OCI-LY7 (cell line): ENCODE measurements around the gene SIK3. TPM values are rescaled to one million over a fixed set of nuclear protein-coding genes. Genes with fewer than 3 reads are reported as not detected.

Source experiments
- BruUV-seq: library from RNA; stranded (reverse); fragments of 400-500 nt; replicated peaks from 2 replicates; lab custom pipeline; 2021; lab: Mats Ljungman, UMichigan
- CTCF ChIA-PET: fragments of 300-600 bp; sonication (Branson Sonifier 250); formaldehyde crosslinking; loops from one replicate; lab custom pipeline; 2022; ENCODE audit warnings: antibody characterized with exemption; ENCODE audit not compliant: unreplicated experiment; lab: Charles Lee
- POLR2A ChIA-PET: fragments of 300-600 bp; sonication (Branson Sonifier 250); formaldehyde crosslinking; loops from one replicate; lab custom pipeline; 2022; ENCODE audit warnings: antibody characterized with exemption; lab: Charles Lee
- DNase-seq: peaks from one replicate; pipeline ENCODE4 v3.0.0-alpha.2; 2015; ENCODE audit warnings: low spot score
- H2AFZ ChIP-seq: fragments of 200-600 bp; sonication (generic), shearing (Covaris generic); 2 replicates; pipeline ENCODE4 v1.6.1; 2014; ENCODE audit warnings: mild to moderate bottlenecking, antibody characterized with exemption, low read length, moderate library complexity
- H3K27ac ChIP-seq: fragments of 200-600 bp; sonication (generic); 2 replicates; pipeline ENCODE4 v1.5.1; 2014; ENCODE audit warnings: mixed run types, low read depth, mild to moderate bottlenecking, moderate library complexity, low read length, inconsistent platforms; ENCODE audit not compliant: poor library complexity, severe bottlenecking
- H3K36me3 ChIP-seq: fragments of 200-600 bp; sonication (generic); 2 replicates; pipeline ENCODE4 v1.6.1; 2014; ENCODE audit warnings: mild to moderate bottlenecking, antibody characterized with exemption, low read length, moderate library complexity, mixed read lengths; ENCODE audit not compliant: insufficient read depth
- H3K4me1 ChIP-seq: fragments of 200-600 bp; sonication (generic); 2 replicates; pipeline ENCODE4 v1.5.1; 2014; ENCODE audit warnings: mild to moderate bottlenecking, low read length; ENCODE audit not compliant: insufficient read depth, poor library complexity, severe bottlenecking
- H3K4me2 ChIP-seq: fragments of 200-600 bp; sonication (generic); 2 replicates; pipeline ENCODE4 v1.6.1; 2014; ENCODE audit warnings: mild to moderate bottlenecking, low read length
- H3K4me3 ChIP-seq: fragments of 200-600 bp; sonication (generic); 2 replicates; pipeline ENCODE4 v1.5.1; 2014; ENCODE audit warnings: mild to moderate bottlenecking, low read depth, low read length; ENCODE audit not compliant: poor library complexity, severe bottlenecking
- H3K79me2 ChIP-seq: fragments of 200-600 bp; sonication (generic); 2 replicates; pipeline ENCODE4 v1.6.1; 2016; ENCODE audit warnings: low read depth, mild to moderate bottlenecking, low read length, moderate library complexity, mixed read lengths; ENCODE audit not compliant: insufficient read depth
- H3K9me2 ChIP-seq: fragments of 200-600 bp; sonication (generic); 2 replicates; pipeline ENCODE4 v1.6.1; 2016; ENCODE audit warnings: mild to moderate bottlenecking, low read length, mixed read lengths; ENCODE audit not compliant: insufficient read depth
- H3K9me3 ChIP-seq: fragments of 200-600 bp; sonication (generic); 2 replicates; pipeline ENCODE4 v1.6.1; 2014; ENCODE audit warnings: mild to moderate bottlenecking, mixed run types, low read length, mixed read lengths
- H4K20me1 ChIP-seq: fragments of 200-600 bp; sonication (generic); 2 replicates; pipeline ENCODE4 v1.6.1; 2014; ENCODE audit warnings: mild to moderate bottlenecking, antibody characterized with exemption, low read length, moderate library complexity, mixed read lengths; ENCODE audit not compliant: insufficient read depth
- EZH2phosphoT487 ChIP-seq: fragments of 200-600 bp; sonication (generic); IDR thresholded peaks from 2 replicates; pipeline ENCODE4 v1.6.1; 2018; ENCODE audit warnings: low read depth, borderline replicate concordance, mild to moderate bottlenecking, mixed run types, antibody characterized with exemption, low read length, moderate library complexity, mixed read lengths
- intact Hi-C: fragments of 100-400 bp; cut with micrococcal nuclease; formaldehyde crosslinking; loops from one replicate; pipeline ENCODE4 v1.10.0; 2022; ENCODE audit not compliant: unreplicated experiment
- total RNA-seq, 2 experiments: library from RNA; depleted of rRNA in 1 of 2; stranded (reverse); fragments of >200 nt in 1 of 2; shearing (Covaris generic) in 1 of 2; gene quantifications; 2 replicates each; pipeline ENCODE4 v1.2.3, GENCODE V29; 2014 to 2022
- TF ChIP-seq, protein P1 (sequence below): fragments of 200-600 bp; sonication (generic); conservative IDR thresholded peaks from 2 replicates; pipeline ENCODE4 v1.5.1; 2014; ENCODE audit warnings: mild to moderate bottlenecking, antibody characterized with exemption, low read length, moderate library complexity, mixed read lengths

The SIK3 gene
- total RNA-seq, 2 experiments from 2014 or later: 29.3 to 72.9 TPM

- POLR2A ChIA-PET: interaction anchor here (1.1 kb wide), 1 partner anchor 50 kb away, joined by 3 read pairs; no protein-coding TSS in a partner anchor
- H3K4me3 ChIP-seq: no peak overlapping the region
- H3K36me3 ChIP-seq: peaks cover 94% of the 10 kb centered on the region
- H2AFZ ChIP-seq: no peak overlapping the region
- H3K4me1 ChIP-seq: no peaks in the 10 kb centered on the region
- no peak for DNase-seq
- no peaks in the 10 kb centered on the region for H3K9me2 ChIP-seq
- CTCF ChIA-PET: no interaction called here
- H3K27ac ChIP-seq: no peak overlapping the region
- no peaks in the 10 kb centered on the region for H3K9me3 ChIP-seq
- no peak overlapping the region for H3K4me2 ChIP-seq
- no TSS peak for BruUV-seq
- no peaks in the 10 kb centered on the region for H4K20me1 ChIP-seq
- no peaks in the 10 kb centered on the region for H3K79me2 ChIP-seq
- TF ChIP-seq EZH2phosphoT487: no peak
- TF ChIP-seq, protein P1, sequence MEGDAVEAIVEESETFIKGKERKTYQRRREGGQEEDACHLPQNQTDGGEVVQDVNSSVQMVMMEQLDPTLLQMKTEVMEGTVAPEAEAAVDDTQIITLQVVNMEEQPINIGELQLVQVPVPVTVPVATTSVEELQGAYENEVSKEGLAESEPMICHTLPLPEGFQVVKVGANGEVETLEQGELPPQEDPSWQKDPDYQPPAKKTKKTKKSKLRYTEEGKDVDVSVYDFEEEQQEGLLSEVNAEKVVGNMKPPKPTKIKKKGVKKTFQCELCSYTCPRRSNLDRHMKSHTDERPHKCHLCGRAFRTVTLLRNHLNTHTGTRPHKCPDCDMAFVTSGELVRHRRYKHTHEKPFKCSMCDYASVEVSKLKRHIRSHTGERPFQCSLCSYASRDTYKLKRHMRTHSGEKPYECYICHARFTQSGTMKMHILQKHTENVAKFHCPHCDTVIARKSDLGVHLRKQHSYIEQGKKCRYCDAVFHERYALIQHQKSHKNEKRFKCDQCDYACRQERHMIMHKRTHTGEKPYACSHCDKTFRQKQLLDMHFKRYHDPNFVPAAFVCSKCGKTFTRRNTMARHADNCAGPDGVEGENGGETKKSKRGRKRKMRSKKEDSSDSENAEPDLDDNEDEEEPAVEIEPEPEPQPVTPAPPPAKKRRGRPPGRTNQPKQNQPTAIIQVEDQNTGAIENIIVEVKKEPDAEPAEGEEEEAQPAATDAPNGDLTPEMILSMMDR: no peak
- intact Hi-C loops: no loop called here
Measured at GRCh38 chr11:116868066-116868465, 230.2 kb downstream of the SIK3 start.

DNA sequence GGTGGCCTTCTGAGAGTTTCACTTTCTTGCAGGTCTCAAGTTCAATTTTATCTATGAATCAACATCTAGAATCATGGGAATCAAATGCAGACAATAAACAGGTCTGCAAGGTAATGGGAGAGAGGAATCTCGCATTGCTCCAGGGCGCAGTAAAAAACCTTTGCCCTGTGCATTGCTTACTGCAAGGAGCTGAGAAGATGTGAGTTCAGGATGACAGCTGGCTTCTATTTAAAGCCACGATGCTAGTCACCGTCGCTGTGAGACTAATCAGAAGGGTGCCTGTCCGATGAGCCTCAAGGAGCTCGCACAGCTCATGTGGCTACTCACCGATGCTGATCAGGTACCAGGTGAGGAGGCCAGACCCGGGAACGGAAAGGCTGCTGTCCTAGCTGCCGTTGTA lies 230.6 kb downstream of the SIK3 start:
- H3K9me3 ChIP-seq: no peaks in the 10 kb centered on the region
- H3K4me1 ChIP-seq: no peaks in the 10 kb centered on the region
- no peak overlapping the region for H3K4me3 ChIP-seq
- intact Hi-C loops: no loop called here
- no peak for DNase-seq
- BruUV-seq: no TSS peak
- H4K20me1 ChIP-seq: no peaks in the 10 kb centered on the region
- no peaks in the 10 kb centered on the region for H3K79me2 ChIP-seq
- H2AFZ ChIP-seq: no peak overlapping the region
- H3K9me2 ChIP-seq: no peaks in the 10 kb centered on the region
- TF ChIP-seq EZH2phosphoT487: no peak
- TF ChIP-seq, protein P1: no peak
- H3K36me3 ChIP-seq: peaks cover 93% of the 10 kb centered on the region
- POLR2A ChIA-PET: interaction anchor here (1.1 kb wide), 1 partner anchor 50 kb away, joined by 3 read pairs; no protein-coding TSS in a partner anchor
- CTCF ChIA-PET: no interaction called here
- no peak overlapping the region for H3K4me2 ChIP-seq
- H3K27ac ChIP-seq: no peak overlapping the region

DNA sequence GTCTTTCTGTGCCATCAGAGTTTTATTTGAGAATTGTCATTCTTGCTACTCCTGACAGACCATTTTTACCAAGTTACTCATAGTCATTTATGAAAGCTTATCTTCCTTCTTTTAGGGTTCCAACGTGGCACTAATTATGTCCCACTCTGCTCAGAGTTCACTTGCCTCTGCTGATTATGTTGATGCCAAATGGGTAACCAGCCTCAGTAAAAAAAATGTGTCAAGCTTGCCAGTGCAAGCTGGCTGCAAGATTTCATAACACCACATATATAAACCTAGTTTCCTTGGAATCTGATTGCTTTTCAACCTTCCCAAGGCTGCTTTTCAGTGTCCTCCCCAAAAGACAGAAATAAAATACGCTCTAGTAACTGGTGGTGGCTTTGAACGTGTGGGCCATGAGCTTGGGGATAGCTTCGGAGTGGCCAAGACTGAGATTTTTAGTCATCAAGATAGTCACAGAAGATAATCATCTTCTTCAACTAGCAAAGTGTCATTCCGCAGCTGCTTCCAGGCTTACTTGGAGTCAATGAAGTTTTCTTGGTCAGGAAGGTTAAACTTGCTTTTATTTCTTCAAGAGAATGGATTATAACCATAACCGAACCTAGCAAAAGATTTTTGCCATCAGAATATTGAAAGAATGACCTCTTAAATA lies 231.3 kb downstream of the SIK3 start:
- no peak overlapping the region for H2AFZ ChIP-seq
- H3K79me2 ChIP-seq: no peaks in the 10 kb centered on the region
- peaks cover 93% of the 10 kb centered on the region for H3K36me3 ChIP-seq
- ChIA-PET CTCF (interaction anchor here (1.2 kb wide), 1 partner anchor 15 kb away, joined by 3 read pairs; no protein-coding TSS in a partner anchor), POLR2A (interaction anchor here (1.1 kb wide), 1 partner anchor 51 kb away, joined by 3 read pairs; no protein-coding TSS in a partner anchor)
- no peaks in the 10 kb centered on the region for H3K4me1 ChIP-seq
- no peaks in the 10 kb centered on the region for H4K20me1 ChIP-seq
- no peaks in the 10 kb centered on the region for H3K9me3 ChIP-seq
- TF ChIP-seq EZH2phosphoT487: no peak
- TF ChIP-seq, protein P1: no peak
- H3K4me3 ChIP-seq: no peak overlapping the region
- H3K9me2 ChIP-seq: no peaks in the 10 kb centered on the region
- no peak overlapping the region for H3K4me2 ChIP-seq
- no TSS peak for BruUV-seq
- no peak overlapping the region for H3K27ac ChIP-seq
- intact Hi-C loops: no loop called here
- no peak for DNase-seq
